Left renal cortex interstitium (tissue), 4 donors: ENCODE results near the gene HTR3A. TPM values are rescaled to one million over a fixed set of nuclear protein-coding genes. Genes with fewer than 3 reads are reported as not detected.

ENCODE experiments used
- DNase-seq, 4 donors: peaks; one replicate each; pipeline ENCODE4 v3.0.0-alpha.2; 2013; ENCODE audit warnings: low read depth in 4 of 4, low spot score in 2 of 4, missing footprints in 1 of 4
- polyA plus RNA-seq, 4 donors: library from polyadenylated mRNA; unstranded; fragments of 120-200 nt; gene quantifications; one replicate each; pipeline ENCODE4 v1.2.1, GENCODE V29; 2013; ENCODE audit not compliant: insufficient read length in 4 of 4

The HTR3A gene
- polyA plus RNA-seq, 4 donors, result not detected

DNA sequence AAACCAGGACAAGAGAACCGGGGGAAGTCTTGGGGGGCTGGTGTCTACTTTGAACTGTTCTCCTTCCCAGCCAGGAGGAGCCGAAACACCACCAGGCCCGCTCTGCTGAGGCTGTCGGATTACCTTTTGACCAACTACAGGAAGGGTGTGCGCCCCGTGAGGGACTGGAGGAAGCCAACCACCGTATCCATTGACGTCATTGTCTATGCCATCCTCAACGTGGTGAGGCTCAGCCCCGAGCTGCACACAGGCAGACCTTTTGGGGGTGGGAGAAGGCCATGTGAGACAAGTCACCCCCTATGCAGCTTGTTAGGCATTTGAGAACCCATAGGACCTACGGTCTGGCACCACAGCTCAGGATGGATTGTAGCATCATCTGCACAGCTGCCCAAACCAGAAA lies 2.8 kb downstream of the HTR3A start:
- DNase-seq, result no peak

DNA sequence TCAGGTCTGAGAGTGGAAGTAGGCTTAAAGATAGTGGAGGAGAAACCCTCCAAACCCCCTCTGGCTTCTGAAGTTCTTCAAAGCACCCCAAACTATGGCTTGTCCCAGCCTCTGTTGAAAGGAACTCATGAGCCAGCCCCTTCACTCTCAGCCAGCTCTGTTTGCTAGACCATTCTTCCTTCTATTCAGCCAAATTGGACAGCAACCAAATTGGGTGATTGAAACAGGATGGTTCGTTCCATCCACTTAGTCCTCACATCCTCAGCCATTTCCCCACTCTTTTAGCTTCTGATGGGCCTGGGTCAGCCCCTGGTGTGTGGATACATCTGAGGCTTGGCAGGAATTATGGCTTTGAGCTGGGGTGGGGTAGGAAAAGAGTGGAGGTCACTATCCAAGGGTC lies 4.5 kb downstream of the HTR3A start:
- no peak for DNase-seq

DNA sequence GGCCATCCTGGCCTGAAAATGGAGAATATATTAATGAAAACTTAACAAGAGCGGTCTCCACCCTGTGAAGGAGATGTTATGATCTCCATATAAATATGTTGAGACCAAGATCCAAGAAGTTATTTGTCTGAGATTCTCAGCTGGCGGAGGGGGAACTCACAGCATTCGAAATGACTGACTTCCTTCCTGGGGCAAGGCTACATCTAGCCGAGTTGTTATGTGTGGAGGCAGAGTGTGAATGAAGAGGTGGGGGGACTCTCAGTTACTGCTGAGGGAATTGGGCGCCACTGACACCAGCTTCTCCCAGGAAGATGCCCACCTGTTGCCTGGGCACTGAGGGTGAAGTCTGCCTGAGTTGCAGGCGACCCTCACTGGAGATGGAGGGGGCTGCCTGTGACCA lies 5.9 kb downstream of the HTR3A start:
- DNase-seq, result no peak

DNA sequence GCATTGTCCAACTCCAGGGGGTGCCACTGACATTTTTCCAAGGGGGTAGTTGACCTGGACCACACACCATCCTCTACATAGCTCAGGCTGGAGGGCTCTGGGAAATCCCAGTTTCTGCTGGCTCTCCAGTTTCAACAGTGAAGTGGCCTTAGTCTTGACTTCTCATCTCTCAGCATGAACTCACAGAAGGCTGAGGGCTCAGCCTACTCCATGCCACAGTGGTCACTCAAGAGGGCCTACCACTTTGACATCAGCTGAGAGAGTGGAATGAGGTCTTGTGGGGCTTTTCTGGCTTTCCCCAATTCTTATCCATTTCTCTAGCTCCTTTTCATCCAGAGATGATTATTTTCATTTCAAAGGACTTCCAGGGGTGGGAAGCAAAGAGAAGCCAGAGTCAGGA lies 7.4 kb downstream of the HTR3A start:
- no peak for DNase-seq

DNA sequence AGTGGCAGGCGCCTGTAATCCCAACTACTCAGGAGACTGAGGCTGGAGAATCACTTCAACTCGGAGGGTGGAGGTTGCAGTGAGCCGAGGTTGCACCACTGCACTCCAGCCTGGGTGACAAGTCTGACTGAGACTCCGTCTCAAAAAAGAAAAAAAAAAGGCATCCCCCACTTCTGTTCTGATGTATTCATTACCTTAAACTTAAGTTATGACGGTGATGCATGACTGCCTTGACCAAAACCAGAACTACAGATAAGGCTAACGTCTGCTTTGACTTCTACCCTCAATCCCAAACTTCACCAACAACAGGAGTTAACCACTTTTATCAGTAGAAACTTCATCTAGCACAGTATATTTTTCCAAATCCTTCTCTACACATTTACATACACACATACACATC lies 9.9 kb downstream of the HTR3A start:
- no peak for DNase-seq

DNA sequence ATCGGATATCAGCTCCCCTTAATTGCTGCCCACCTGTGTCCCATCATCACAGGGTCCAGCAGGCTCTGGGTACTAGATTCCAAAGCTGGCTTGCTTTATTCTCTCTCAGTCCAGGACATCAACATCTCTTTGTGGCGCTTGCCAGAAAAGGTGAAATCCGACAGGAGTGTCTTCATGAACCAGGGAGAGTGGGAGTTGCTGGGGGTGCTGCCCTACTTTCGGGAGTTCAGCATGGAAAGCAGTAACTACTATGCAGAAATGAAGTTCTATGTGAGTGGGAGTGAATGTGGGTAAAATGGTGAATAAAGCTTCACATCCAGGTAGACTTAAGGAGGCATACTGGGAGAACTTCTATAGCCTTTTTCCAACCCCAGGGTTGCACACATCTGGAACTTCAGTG lies 11.0 kb downstream of the HTR3A start:
- no peak for DNase-seq

DNA sequence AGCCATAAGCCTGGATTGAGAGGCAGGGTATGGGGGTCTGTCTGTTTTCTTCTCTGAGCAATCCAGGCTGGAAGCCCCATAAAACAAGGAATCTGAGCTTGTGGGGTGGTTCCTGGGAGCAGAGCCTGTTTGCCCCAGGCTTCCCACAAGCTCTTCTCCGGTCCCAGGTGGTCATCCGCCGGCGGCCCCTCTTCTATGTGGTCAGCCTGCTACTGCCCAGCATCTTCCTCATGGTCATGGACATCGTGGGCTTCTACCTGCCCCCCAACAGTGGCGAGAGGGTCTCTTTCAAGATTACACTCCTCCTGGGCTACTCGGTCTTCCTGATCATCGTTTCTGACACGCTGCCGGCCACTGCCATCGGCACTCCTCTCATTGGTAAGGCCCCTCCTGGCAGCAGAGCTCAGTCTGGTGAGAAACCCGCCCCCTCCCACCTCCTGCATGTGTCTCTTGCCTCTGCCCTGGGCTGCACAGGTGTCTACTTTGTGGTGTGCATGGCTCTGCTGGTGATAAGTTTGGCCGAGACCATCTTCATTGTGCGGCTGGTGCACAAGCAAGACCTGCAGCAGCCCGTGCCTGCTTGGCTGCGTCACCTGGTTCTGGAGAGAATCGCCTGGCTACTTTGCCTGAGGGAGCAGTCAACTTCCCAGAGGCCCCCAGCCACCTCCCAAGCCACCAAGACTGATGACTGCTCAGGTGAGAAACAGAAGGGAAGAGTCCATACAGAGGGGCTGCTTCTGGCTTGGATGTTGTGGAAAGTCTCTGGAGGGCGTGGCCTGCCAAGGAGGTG lies 11.6 kb downstream of the HTR3A start:
- no peak for DNase-seq

DNA sequence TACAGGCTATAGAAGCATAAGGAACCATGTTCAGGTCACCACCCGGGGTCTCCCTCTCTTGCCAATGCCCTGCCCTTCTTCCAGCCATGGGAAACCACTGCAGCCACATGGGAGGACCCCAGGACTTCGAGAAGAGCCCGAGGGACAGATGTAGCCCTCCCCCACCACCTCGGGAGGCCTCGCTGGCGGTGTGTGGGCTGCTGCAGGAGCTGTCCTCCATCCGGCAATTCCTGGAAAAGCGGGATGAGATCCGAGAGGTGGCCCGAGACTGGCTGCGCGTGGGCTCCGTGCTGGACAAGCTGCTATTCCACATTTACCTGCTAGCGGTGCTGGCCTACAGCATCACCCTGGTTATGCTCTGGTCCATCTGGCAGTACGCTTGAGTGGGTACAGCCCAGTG lies 14.5 kb downstream of the HTR3A start:
- no peak for DNase-seq

DNA sequence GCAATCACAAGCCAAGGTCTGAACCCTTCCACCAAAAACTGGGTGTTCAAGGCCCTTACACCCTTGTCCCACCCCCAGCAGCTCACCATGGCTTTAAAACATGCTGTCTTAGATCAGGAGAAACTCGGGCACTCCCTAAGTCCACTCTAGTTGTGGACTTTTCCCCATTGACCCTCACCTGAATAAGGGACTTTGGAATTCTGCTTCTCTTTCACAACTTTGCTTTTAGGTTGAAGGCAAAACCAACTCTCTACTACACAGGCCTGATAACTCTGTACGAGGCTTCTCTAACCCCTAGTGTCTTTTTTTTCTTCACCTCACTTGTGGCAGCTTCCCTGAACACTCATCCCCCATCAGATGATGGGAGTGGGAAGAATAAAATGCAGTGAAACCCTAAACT lies 15.0 kb downstream of the HTR3A start:
- no peak for DNase-seq

DNA sequence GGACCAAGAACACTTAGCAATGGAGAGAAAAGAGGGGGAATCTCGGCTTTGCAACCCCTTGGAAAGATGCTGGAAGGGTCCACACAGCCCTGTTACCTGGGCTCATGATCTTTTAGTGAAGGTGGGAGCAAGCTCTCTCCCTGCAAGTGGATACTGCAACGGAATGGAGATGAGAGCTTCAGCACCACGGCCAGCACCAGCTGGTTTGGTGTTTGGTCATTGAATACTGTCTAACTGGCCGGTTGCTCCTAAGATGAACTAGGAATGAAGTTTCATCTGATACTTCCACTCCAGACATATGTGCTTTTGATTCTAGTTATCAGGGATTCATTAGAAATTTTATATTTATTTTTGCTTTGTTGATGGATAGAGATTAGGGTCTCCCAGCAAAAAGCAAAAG lies 16.3 kb downstream of the HTR3A start:
- peak; percentile 30 to 73 (median 41) for DNase-seq

DNA sequence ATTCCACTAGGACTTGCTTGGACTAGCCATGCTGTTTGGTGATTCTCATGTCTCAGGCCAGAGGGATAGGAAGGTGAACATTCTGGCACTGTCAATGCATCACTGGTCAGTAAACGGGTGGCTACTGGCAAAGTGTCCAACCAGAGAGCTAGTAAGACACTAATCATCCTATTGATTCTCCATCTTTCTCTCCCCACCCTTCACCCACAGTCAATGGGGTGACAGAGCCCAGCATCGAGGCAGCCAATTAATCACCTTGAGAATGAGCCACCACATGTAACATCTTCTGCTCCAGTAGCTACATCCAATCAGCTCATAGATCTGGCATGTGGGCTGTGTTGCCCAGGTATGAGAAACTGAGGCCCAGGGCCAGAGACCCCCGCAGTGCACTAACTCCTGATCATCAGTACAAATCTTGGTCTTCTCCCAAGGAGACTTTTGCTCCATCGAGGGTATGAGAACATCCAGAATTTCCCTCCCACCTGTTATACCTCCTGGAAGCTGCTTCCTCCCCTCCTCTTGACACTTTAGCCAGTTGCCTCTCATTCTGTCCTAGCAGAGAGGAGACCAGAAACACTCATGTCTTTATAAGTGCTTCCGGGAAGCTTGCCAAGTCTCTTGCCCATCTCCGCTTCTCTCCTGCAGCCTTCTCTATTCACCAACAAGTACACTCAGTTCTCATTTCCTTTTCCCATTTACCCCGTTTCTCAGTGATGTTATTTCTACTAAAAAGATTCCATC lies 17.0 kb downstream of the HTR3A start:
- DNase-seq, result no peak

DNA sequence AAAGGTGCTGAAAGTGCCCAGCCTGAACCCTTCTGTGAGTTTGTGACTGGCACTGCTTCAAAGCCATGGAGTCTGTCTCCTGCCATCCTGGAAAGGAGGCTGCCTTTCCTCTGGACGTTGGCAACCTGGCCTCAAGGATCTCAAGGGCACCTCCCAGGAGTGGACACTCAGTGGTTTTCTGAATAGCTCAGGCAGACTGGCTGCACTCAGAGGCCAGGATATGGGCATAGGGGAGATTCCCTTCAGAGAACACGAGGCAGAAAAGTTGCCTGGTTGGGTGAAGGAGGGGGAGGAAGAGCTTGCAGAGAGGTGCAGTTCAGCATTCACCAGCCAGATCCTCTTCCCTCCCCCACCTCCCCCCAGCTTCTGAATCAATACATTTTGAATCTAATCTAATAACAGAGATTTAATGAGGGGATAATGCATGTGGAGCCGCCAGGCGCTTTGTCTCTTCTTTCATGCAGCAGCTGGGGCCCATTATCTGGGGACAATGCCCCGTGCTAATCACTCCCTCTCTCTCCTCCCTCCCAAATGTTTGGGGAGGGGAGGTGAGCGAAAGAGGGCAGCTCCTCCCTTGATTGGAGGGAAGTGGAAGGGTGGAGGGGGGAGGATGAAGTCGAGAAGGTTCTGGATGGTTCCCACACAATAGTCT lies 17.7 kb downstream of the HTR3A start:
- DNase-seq, result no peak

DNA sequence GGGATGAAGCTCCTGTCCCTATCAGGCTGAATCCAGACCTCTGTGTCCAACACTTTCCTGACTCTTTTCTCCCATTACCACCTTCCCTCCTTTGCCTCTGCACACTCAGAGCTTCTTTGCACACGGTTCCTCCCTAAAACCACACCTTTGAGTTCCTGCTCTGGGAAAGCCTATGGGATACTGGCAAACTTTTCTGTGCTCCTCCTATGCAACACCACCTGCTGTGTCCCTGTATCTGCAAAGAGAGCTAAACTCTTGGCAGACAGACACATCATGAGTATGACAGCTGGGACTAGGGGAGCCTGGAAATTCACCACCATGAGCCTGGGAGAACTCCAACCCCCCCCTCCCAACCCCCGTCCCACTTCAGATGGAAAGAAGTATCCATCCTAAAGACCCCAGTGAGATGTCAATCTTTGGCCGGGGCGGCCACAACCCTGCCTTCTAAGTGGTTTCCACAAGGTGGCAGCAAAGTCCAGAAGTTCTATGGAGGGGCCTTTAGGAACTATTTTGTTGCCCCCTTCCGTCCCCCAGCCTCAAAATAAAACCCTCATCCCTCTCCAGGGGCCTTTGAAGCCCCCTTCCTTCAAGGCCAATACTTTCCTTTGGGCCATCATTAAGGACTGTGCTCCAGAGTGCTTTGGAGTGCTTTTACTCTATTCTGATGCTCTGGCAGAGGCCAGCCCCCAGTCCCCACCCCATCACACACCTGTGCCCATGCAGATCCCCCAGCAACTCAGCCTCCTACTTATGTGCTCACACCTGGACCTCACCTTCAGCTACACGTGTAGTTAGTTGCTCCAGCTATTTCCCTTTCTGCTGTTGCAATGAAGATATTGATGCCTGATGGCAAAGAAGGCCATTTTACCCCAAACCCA lies 19.4 kb downstream of the HTR3A start:
- no peak for DNase-seq

DNA sequence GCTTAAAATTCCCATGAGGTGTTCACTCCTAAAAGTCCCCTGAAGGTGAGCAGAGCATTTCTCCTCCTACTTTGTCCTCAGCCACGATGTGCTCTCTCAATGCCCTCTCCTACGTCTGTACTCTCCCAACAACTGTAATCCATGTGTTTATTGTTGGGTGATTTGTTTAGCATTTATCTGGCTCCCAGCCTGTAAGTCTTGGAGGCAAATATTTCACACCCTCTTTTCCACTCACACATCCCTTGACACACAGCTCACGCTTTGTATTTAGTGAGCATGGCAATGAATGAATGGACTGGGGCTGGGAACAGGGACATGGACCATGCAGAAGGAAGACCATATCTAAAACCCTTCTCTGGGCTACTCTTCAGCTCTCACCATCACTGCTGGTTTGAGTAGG lies 22.6 kb downstream of the HTR3A start:
- DNase-seq, result no peak

DNA sequence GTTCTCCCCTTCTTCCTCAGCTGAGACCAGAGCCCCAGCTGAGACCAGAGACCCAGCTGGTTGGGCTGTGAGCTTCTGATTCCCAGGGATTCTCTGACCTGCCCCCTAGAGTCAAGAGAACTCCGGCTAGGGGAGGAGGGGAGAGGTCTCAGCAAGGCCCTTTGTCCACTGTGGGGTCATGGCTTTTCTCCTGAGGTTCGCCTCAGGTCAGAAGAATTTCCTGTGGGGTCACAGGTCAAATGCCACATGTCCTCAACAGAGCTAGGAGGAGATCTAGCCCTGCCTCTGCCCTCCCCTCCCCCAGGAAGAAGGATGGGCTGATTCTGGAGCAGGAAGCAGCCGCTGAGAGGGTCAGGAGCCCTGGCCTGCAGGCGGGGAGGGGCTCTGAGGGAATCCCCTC lies 23.7 kb downstream of the HTR3A start:
- DNase-seq, result no peak

DNA sequence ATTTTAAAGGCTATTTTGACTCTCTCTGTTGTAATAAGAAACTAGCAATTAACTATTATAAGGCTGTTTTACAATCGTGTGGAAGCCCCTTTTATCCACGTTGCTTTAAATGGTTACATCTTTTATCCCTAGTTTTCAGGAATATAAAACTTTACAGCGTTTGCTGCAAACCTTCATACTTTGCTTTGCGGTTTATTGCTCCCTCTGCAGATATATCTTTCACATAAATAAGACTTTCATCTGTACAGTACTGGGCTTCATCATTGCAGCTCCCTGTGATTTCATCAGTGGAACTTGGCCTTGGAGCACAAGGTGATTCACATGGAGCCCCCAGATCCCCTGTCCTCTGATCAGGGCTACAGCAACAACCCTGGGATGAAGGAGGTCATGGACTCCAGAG lies 25.6 kb downstream of the HTR3A start:
- no peak for DNase-seq

DNA sequence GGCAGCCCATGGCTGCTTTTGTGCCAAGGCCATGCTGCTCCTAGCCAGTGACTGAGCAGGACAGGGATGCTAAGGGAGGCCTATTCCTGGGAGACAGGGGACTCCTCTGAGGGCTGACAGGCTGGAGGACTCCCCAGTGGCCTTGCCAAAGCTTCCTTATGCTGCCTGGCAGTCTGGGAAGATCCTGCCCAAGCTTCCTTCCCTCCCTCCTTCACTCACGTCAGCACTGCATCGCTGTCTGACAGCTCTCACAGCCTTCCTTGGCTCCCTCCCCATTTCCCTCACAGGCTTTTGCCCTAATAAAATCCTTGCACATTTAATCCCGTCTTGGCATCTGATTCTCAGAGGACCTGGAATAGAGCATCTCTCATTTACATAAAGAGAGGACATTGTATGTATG lies 26.5 kb downstream of the HTR3A start:
- DNase-seq, result no peak

DNA sequence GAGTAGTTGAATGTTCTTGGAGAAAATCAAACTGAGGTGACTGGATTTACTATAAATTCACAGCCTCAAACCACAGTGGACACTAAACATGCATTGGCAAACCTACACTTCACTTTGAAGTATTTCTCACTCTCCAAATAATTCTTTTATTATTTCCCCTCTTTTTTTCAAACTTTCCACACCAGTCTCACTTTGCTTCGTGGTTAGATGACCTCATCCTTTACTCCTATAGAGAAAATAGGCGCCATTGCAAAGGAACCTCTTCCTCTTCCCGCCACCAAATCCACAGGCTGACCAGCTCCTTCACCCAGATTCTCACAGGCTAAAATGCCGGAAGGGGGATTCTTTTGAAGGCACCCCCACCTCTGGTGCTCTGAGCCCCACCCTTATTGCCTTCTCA lies 33.4 kb downstream of the HTR3A start:
- no peak for DNase-seq

DNA sequence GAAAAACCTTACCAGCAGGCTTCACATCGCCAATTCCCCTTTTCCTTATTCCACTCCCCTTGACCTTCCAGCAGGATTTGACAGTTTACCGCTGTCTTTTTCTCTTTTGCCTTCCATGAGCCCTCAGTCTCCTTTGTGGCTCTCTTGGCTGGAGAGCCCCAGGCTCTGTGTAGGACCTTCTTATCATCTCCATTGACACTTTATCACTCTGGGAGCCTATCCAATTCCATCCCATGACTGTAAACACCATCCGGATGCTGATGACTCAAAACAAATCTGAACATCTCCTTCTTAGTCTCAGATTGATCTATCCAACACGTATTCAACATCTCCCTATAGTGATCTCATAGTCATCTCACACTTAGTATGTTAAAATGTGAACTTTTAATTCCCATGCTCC lies 36.0 kb downstream of the HTR3A start:
- no peak for DNase-seq

DNA sequence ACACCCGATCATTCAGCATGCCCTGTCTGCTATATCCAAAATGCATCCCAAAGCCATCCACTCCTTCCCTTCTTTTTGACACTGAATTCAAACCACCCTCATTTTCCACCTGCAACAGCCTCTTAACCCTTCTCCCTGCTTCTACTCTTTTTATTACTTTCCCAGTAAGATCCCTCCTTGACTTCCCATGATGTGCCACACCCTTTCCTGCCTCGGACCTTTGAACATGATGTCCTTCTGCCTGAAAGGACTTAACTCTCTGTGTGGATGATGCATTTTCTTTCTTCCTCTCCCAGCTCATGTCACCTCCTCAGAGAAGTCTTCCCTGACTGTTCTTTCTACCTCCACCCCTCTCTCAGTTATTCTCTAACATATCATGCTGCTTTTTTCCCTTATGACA lies 36.5 kb downstream of the HTR3A start:
- DNase-seq, result no peak

DNA sequence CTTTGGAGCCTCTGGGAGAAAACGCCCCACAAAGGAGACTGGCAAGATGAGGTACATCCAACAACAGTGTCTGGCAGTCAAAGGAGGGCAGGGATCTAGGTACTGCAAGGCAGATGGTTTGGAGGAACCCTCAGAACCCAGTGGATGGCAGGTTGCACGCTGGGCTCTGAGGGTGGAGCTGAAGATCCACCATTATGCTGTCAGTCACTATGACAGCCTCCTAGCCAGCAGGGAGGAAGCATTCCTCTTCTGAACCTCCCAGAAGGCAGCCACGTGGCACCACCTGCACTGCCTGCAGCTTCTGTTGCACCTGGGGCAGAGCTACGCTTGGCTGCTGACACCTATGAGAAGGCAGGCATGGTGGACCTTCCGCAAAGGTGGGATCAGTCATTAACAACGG lies 40.2 kb downstream of the HTR3A start:
- DNase-seq, result no peak
